SU-DHL-6 (cell line): ENCODE measurements around the gene LYSMD3.

Experiments
- CTCF ChIP-seq: fragments of 200-600 bp; sonication (generic); IDR thresholded peaks from one replicate; pipeline ENCODE4 v1.5.1; 2017; ENCODE audit warnings: antibody characterized with exemption, mild to moderate bottlenecking, low read length, moderate library complexity; ENCODE audit not compliant: insufficient read depth, poor library complexity, severe bottlenecking
- EZH2phosphoT487 ChIP-seq: fragments of 200-600 bp; sonication (generic), shearing (Covaris generic); conservative IDR thresholded peaks from 2 replicates; pipeline ENCODE4 v1.6.1; 2018; ENCODE audit warnings: mild to moderate bottlenecking, antibody characterized with exemption, low read length, moderate library complexity, mixed read lengths

- no peak for TF ChIP-seq CTCF
- no peak for TF ChIP-seq EZH2phosphoT487
These were observed 5.5 kb upstream of the LYSMD3 start for GRCh38 chr5:90534922-90535321.
